ENCODE results near the gene GSX2.

DNA sequence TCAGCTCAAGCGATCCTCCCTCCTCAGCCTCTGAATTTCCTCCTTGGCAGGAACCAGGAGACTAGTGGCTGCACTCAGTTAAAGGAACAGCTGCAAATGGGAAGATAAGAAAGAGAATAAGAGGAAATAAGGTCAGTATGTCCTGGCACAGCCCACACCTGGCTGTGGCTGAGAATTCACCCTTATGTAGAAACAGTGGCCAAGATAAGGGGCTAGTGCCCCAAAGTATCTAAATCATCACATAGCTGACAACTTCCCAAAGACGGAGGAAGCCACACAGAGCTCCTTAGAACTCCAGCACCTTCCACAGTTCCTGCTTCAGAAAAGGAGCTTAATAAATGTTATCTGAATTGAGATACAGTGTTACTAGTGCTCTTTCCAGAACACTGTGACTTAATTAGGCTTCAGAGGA is 33.2 kb upstream of the GSX2 start:
- no peak for TF ChIP-seq HOXA7 (CRISPR knock-in tag; IDR thresholded peaks at IDR 0.05; ENCODE audit: borderline replicate concordance)
- TF ChIP-seq, protein P1, sequence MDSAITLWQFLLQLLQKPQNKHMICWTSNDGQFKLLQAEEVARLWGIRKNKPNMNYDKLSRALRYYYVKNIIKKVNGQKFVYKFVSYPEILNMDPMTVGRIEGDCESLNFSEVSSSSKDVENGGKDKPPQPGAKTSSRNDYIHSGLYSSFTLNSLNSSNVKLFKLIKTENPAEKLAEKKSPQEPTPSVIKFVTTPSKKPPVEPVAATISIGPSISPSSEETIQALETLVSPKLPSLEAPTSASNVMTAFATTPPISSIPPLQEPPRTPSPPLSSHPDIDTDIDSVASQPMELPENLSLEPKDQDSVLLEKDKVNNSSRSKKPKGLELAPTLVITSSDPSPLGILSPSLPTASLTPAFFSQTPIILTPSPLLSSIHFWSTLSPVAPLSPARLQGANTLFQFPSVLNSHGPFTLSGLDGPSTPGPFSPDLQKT (IDR thresholded peaks at IDR 0.05; ENCODE audit: borderline replicate concordance, low read depth, low read length): no peak
- TF ChIP-seq KLF1 (tag by site-specific recombination; IDR thresholded peaks at IDR 0.05): no peak

Measured in HEK293 (cell line).